ENCODE measurements around the gene ALDH5A1.

DNA sequence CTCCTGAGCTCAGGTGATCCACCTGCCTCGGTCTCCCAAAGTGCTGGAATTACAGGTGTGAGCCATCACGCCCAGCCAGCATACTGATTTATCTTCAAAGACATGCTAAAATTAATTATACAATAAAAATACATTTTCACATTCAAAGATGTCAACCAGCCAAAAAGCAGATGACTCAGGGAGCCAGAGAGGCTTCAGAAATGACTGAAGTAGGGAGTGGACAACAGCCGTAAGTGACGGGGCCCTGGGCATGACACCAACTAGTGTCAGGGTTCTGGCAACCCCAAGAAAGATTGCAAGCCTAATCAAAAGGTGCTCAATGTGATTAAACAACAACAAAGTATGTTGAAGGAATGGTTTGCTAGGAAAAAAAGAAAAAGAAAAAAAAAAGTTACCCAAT, 33.8 kb upstream of the ALDH5A1 start:
- TF ChIP-seq, protein P1, sequence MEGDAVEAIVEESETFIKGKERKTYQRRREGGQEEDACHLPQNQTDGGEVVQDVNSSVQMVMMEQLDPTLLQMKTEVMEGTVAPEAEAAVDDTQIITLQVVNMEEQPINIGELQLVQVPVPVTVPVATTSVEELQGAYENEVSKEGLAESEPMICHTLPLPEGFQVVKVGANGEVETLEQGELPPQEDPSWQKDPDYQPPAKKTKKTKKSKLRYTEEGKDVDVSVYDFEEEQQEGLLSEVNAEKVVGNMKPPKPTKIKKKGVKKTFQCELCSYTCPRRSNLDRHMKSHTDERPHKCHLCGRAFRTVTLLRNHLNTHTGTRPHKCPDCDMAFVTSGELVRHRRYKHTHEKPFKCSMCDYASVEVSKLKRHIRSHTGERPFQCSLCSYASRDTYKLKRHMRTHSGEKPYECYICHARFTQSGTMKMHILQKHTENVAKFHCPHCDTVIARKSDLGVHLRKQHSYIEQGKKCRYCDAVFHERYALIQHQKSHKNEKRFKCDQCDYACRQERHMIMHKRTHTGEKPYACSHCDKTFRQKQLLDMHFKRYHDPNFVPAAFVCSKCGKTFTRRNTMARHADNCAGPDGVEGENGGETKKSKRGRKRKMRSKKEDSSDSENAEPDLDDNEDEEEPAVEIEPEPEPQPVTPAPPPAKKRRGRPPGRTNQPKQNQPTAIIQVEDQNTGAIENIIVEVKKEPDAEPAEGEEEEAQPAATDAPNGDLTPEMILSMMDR (IDR thresholded peaks at IDR 0.05): no peak
- TF ChIP-seq POLR2A (IDR thresholded peaks at IDR 0.05): no peak

Measured in uterus (tissue), 2 donors.